ENCODE measurements around the gene CDC14B. TPM values are rescaled to one million over a fixed set of nuclear protein-coding genes. Genes with fewer than 3 reads are reported as not detected.

Gene CDC14B
- total and polyA plus RNA-seq, 2 donors (not counting 1 experiment from before 2014, with no cell fraction given) = 2.8 to 8.5 TPM

- H3K27ac Mint-ChIP-seq = no peak overlapping the region
- H4K20me1 ChIP-seq (ENCODE audit: control insufficient read depth, insufficient read depth, low read length, poor library complexity, severe bottlenecking) = no peaks in the 10 kb centered on the region
- H3K9ac ChIP-seq (ENCODE audit: low read length) = no peak overlapping the region
- 98% methylated on average over 15 of the region's 15 CpGs for WGBS (ENCODE audit: insufficient coverage)
- intact Hi-C loops (cut with micrococcal nuclease) = no loop called here
- H3K4me3 ChIP-seq (ENCODE audit: control extremely low read depth in 1 of 5, extremely low read depth in 1 of 5, insufficient read depth in 1 of 5, low read depth in 2 of 5, low read length in 4 of 5) = no peak overlapping the region
- no peak overlapping the region for H3K4me2 ChIP-seq (replicated peaks; ENCODE audit: low read depth, low read length, poor library complexity, severe bottlenecking)
- ATAC-seq (ENCODE audit: low read depth) (no peak), DNase-seq (no peak)
- H3K27me3 Mint-ChIP-seq = no peaks in the 10 kb centered on the region
- no peaks in the 10 kb centered on the region for H3K79me2 ChIP-seq (ENCODE audit: control insufficient read depth, insufficient read depth, low read length)
- H3K9me3 Mint-ChIP-seq (ENCODE audit: insufficient read depth) = no peaks in the 10 kb centered on the region
- peaks cover 0 to 2% of the 10 kb centered on the region in 2 experiments for H3K36me3 ChIP-seq (replicated peaks in 1 of 2; ENCODE audit: control extremely low read depth in 1 of 2, control insufficient read depth in 1 of 2, extremely low read depth in 1 of 2, insufficient read depth in 2 of 2, low read length in 1 of 2)
- CTCF ChIA-PET = interaction anchor here (0.5 to 2.3 kb wide), 2 partner anchors 10 to 1731 kb away, joined by 3 to 8 read pairs; no protein-coding TSS in a partner anchor
- peaks cover 0 to 11% (median 0%) of the 10 kb centered on the region in 3 donors for H3K9me3 ChIP-seq (ENCODE audit: control extremely low read depth in 1 of 3, control insufficient read depth in 2 of 3, insufficient read depth in 1 of 3, low read length in 2 of 3)
- H3K4me1 Mint-ChIP-seq = peaks cover 7% of the 10 kb centered on the region
- H3K27ac ChIP-seq (ENCODE audit: low read length in 2 of 2) = no peak overlapping the region
- TF ChIP-seq EZH2 (IDR thresholded peaks at IDR 0.05; ENCODE audit: borderline replicate concordance, insufficient read depth, low read depth, low read length, poor library complexity, severe bottlenecking) = no peak
- TF ChIP-seq CTCF (IDR thresholded peaks at IDR 0.05) = no peak
- POLR2A ChIA-PET = no interaction called here
- H3K4me1 ChIP-seq (ENCODE audit: control insufficient read depth in 2 of 2, insufficient read depth in 2 of 2, low read length in 2 of 2) = no peaks in the 10 kb centered on the region
- no peak overlapping the region for H3K4me3 Mint-ChIP-seq
- no peaks in the 10 kb centered on the region for H3K27me3 ChIP-seq (replicated peaks in 1 of 4; ENCODE audit: control extremely low read depth in 1 of 4, control insufficient read depth in 3 of 4, insufficient read depth in 4 of 4, low read length in 3 of 4)
- no peak overlapping the region for H2AFZ ChIP-seq (ENCODE audit: insufficient read depth, low read depth, low read length, poor library complexity, severe bottlenecking)
Observed at GRCh38 chr9:96556701-96557461, 62.8 kb downstream of the CDC14B start.

All from B cell (primary cell).